LNCaP clone FGC (cell line): ENCODE measurements around the gene WDR35.
"Not testable (repeated sequence)": the region's sequence is repeated elsewhere in the genome, so short reads cannot be mapped to it uniquely, and the experiment has no call there.

Experiments
- DNase-seq: peaks from one replicate; pipeline ENCODE4 v3.0.0-alpha.2; 2011; ENCODE audit warnings: low read depth
- H3K4me3 ChIP-seq: 2 replicates; pipeline ENCODE4 v1.5.1; 2011; ENCODE audit warnings: mild to moderate bottlenecking, low read depth, low read length, control low read depth
- CTCF ChIP-seq: IDR thresholded peaks from 2 replicates; pipeline ENCODE4 v1.5.1; 2012; ENCODE audit warnings: mild to moderate bottlenecking; ENCODE audit not compliant: control insufficient read depth, insufficient read depth; ENCODE audit errors: extremely low read depth

The WDR35 gene

DNA sequence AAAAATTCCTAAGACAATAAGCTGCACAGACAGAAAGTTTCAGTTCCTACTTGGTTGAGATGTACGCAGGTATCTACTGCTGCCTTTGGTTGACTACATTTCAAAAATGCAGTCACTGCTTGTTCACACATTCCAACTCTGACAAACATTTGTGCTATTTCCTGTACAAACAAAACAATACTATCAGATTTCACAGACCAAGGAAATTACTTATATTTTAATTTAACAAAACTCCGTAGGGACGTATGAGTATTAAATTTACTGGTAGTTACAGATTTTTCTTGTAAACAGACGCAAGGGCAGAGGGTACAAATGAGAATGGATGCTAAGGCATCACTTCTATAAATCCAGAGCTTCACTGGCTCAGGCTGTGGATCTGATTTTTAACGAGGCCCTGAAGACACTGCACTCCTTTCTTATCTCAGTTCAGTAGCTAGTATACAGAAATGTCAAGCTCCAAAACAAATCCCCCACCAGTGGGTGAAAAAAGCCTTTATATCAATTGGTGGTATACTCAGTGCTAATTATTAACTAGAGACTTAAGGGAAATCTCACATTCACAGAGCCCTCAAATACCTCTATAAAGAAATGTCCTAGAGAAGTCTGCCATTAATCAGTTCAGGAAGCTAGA, 56.4 kb downstream of the WDR35 start:
- peak overlapping the region; percentile 23; the same call in 1 of the 2 replicates for H3K4me3 ChIP-seq
- TF ChIP-seq CTCF = no peak
- no peak for DNase-seq

DNA sequence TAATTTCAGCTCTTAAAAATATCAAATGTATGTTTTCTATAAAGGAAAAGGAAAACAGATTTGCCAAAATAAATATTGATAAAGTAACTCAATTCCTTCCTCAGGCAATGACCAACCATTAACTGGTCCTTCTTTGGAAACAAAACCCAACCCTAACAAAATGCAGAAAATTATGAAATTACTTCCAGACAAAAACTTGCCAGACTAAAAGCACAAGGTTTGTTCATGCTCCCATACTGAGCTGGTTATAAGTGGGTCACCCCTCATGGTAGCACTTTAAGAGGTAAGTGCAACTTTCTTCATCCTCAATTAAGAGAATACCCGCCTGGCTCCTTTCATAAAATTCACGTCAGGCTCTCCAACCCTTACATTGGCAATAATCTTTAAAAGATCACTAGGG, 57.0 kb downstream of the WDR35 start:
- no peak for TF ChIP-seq CTCF
- peak overlapping the region; percentile 23; the same call in 1 of the 2 replicates for H3K4me3 ChIP-seq
- no peak for DNase-seq

- DNase-seq = no peak
- no peak overlapping the region for H3K4me3 ChIP-seq
- no peak for TF ChIP-seq CTCF
These were observed 60.7 kb downstream of the WDR35 start for GRCh38 chr2:19929226-19929625.

DNA sequence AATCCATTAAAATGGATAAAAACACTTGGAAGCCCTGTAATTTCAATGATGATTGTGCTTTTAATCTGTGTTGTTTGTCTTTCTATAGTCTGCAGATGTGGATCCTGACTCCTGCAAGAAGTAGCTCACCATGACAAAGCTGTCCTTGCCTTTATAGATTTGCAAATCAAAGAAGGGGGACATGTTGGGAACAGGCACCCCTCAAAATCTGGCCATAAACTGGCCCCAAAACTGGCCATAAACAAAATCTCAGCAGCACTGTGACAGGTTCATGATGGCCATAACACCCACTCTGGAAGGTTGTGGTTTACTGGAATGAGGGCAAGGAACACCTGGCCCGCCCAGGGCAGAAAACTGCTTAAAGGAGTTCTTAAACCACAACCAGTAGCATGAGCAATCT, 62.1 kb downstream of the WDR35 start:
- H3K4me3 ChIP-seq, DNase-seq: not testable (repeated sequence)

GRCh38 chr2:19924526-19924925, 65.4 kb downstream of the WDR35 start:
- H3K4me3 ChIP-seq, DNase-seq: not testable (repeated sequence)

DNA sequence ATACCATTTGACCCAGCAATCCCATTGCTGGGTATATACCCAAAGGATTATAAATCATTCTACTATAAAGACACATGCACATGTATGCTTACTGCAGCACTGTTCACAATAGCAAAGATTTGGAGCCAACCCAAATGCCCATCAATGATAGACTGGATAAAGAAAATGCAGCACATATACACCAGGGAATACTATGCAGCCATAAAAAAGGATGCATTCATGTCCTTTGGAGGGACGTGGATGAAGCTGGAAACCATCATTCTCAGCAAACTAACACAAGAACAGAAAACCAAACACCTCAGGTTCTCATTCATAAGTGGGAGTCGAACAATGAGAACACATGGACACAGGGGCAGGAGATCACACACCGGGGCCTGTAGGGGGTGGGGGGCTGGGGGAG, 67.7 kb downstream of the WDR35 start:
- not testable (repeated sequence) for H3K4me3 ChIP-seq, DNase-seq

GRCh38 chr2:19916385-19916950, 73.4 kb downstream of the WDR35 start:
- no peak for TF ChIP-seq CTCF
- DNase-seq = no peak
- no peak overlapping the region for H3K4me3 ChIP-seq

- no peak overlapping the region for H3K4me3 ChIP-seq
- DNase-seq = no peak
- TF ChIP-seq CTCF = no peak
These were observed 75.5 kb downstream of the WDR35 start for GRCh38 chr2:19914266-19914975.
